Endothelial cell of umbilical vein (primary cell): ENCODE results near the gene METTL26. TPM values are rescaled to one million over a fixed set of nuclear protein-coding genes. Genes with fewer than 3 reads are reported as not detected.

Source experiments
- BruUV-seq: library from RNA; stranded (reverse); fragments of 400-500 nt; replicated peaks from 2 replicates; lab custom pipeline; 2021; lab: Mats Ljungman, UMichigan
- CTCF ChIA-PET: fragments of 300-600, 350-600 bp; sonication (Branson Sonifier 250); formaldehyde crosslinking; loops from one replicate; lab custom pipeline; 2021; ENCODE audit warnings: antibody characterized with exemption, inconsistent platforms; lab: Charles Lee
- POLR2A ChIA-PET: fragments of 300-600, 350-600 bp; sonication (Branson Sonifier 250); formaldehyde crosslinking; loops from one replicate; lab custom pipeline; 2021; ENCODE audit warnings: antibody characterized with exemption, inconsistent platforms; lab: Charles Lee
- DNase-seq: peaks from one replicate; pipeline ENCODE4 v3.0.0-alpha.2; 2011; ENCODE audit warnings: low read depth, low spot score
- FAIRE-seq: peaks from 2 replicates; lab custom pipeline; 2011; peaks lifted over from hg19 to GRCh38; lab: Jason Lieb, UNC
- H2AFZ ChIP-seq: 2 replicates; pipeline ENCODE4 v1.6.0; 2012; ENCODE audit warnings: low read depth, low read length, control low read depth, inconsistent platforms
- H3K27ac ChIP-seq: 2 replicates; pipeline ENCODE4 v1.5.1; 2011; ENCODE audit warnings: low read depth, mild to moderate bottlenecking, control low read depth, low read length, moderate library complexity; ENCODE audit not compliant: insufficient read depth
- H3K27me3 ChIP-seq, 2 experiments: 2 replicates each; pipeline versions ENCODE4 v1.6.0 to v1.6.1; 2011; ENCODE audit warnings: low read length in 2 of 2, mixed read lengths in 1 of 2; ENCODE audit not compliant: control insufficient read depth in 2 of 2, insufficient read depth in 2 of 2
- H3K36me3 ChIP-seq, 2 experiments: 2 replicates in 1 of 2; 3 replicates in 1 of 2; pipeline ENCODE4 v1.5.1; 2011; ENCODE audit warnings: low read length in 2 of 2, mild to moderate bottlenecking in 1 of 2, moderate library complexity in 1 of 2; ENCODE audit not compliant: control insufficient read depth in 2 of 2, insufficient read depth in 2 of 2; ENCODE audit errors: extremely low read depth in 1 of 2
- H3K4me1 ChIP-seq: 3 replicates; pipeline ENCODE4 v1.5.1; 2011; ENCODE audit warnings: mild to moderate bottlenecking, low read length; ENCODE audit not compliant: control insufficient read depth, insufficient read depth; ENCODE audit errors: extremely low read depth
- H3K4me2 ChIP-seq: 2 replicates; pipeline ENCODE4 v1.6.1; 2011; ENCODE audit warnings: low read length, control low read depth, mixed read lengths; ENCODE audit not compliant: insufficient read depth
- H3K4me3 ChIP-seq, 3 experiments: fragments of 200-600 bp in 1 of 3; sonication (generic), shearing (Covaris generic) in 1 of 3; replicated peaks in 1 of 3; 2 replicates each; pipeline ENCODE4 v1.5.1; 2011 to 2016; ENCODE audit warnings: control low read depth in 3 of 3, low read length in 3 of 3, mild to moderate bottlenecking in 2 of 3, inconsistent platforms in 1 of 3, low read depth in 1 of 3, moderate library complexity in 1 of 3; ENCODE audit not compliant: insufficient read depth in 1 of 3
- H3K79me2 ChIP-seq: 2 replicates; pipeline ENCODE4 v1.6.0; 2012; ENCODE audit warnings: low read length, inconsistent platforms; ENCODE audit not compliant: control insufficient read depth, insufficient read depth
- H3K9ac ChIP-seq: replicated peaks from 2 replicates; pipeline ENCODE3; 2011; ENCODE audit warnings: low read length, control low read depth; ENCODE audit not compliant: insufficient read depth; ENCODE audit errors: extremely low read depth
- H3K9me1 ChIP-seq: replicated peaks from 3 replicates; pipeline ENCODE4 v1.6.0; 2011; ENCODE audit warnings: mild to moderate bottlenecking, low read length; ENCODE audit not compliant: control insufficient read depth, insufficient read depth; ENCODE audit errors: extremely low read depth
- H3K9me3 ChIP-seq: replicated peaks from 2 replicates; pipeline ENCODE4 v1.5.1; 2012; ENCODE audit warnings: low read length, inconsistent platforms; ENCODE audit not compliant: control insufficient read depth, insufficient read depth
- H4K20me1 ChIP-seq: replicated peaks from 2 replicates; pipeline ENCODE3; 2011; ENCODE audit warnings: mild to moderate bottlenecking, low read length; ENCODE audit not compliant: control insufficient read depth, insufficient read depth; ENCODE audit errors: extremely low read depth
- EZH2 ChIP-seq: IDR thresholded peaks from 2 replicates; pipeline ENCODE4 v1.6.1; 2012; ENCODE audit warnings: borderline replicate concordance, low read depth, mild to moderate bottlenecking, moderate library complexity, low read length, inconsistent platforms; ENCODE audit not compliant: severe bottlenecking
- FOS ChIP-seq: IDR thresholded peaks from 2 replicates; pipeline ENCODE4 v1.6.1; 2011; ENCODE audit warnings: mild to moderate bottlenecking, low read length, moderate library complexity, borderline replicate concordance; ENCODE audit not compliant: insufficient read depth
- GATA2 ChIP-seq: IDR thresholded peaks from 2 replicates; pipeline ENCODE4 v1.7.0; 2011; ENCODE audit warnings: low read depth, mild to moderate bottlenecking, moderate library complexity, mixed read lengths, low read length; ENCODE audit not compliant: insufficient read length, insufficient read depth
- JUN ChIP-seq: IDR thresholded peaks from 2 replicates; pipeline ENCODE4 v1.6.1; 2011; ENCODE audit warnings: borderline replicate concordance, low read depth; ENCODE audit not compliant: insufficient read length, insufficient read depth
- MYC ChIP-seq: IDR thresholded peaks from one replicate; pipeline ENCODE4 v1.6.1; 2011; ENCODE audit warnings: mild to moderate bottlenecking, low read depth, low read length
- POLR2A ChIP-seq: IDR thresholded peaks from 2 replicates; pipeline ENCODE4 v1.6.1; 2012; ENCODE audit warnings: low read depth, mild to moderate bottlenecking, control low read depth, low read length
- POLR2AphosphoS5 ChIP-seq: IDR thresholded peaks from 2 replicates; pipeline ENCODE4 v1.6.1; 2012; ENCODE audit warnings: low read depth, mild to moderate bottlenecking, control low read depth, low read length, moderate library complexity; ENCODE audit not compliant: insufficient read depth
- dilution Hi-C: fragments of 300-500 bp; cut with MboI; formaldehyde crosslinking; loops from one replicate; pipeline ENCODE4 v1.15.0; 2019; ENCODE audit warnings: low sequenced_read_pairs; ENCODE audit not compliant: extremely low pct_ligation_motif_present
- intact Hi-C: fragments of 100-400 bp; cut with micrococcal nuclease; formaldehyde crosslinking; loops from one replicate; pipeline ENCODE4 v1.10.0; 2022
- polyA plus RNA-seq, 4 experiments: library from polyadenylated mRNA; depleted of rRNA in 3 of 4; stranded (reverse) in 3 of 4; unstranded in 1 of 4; fragments of >200 nt; gene quantifications; 2 replicates each; pipeline versions ENCODE4 v1.2.1 to v1.2.3, GENCODE V29; 2011 to 2012; ENCODE audit warnings: missing spikeins in 1 of 4
- total RNA-seq: library from RNA; stranded (reverse); gene quantifications from 2 replicates; pipeline ENCODE4 v1.2.3, GENCODE V29; 2021
- TF ChIP-seq, protein P1 (sequence below), 2 donors: IDR thresholded peaks; 1 replicate in 1 of 2; 2 replicates in 1 of 2; pipeline ENCODE4 v1.5.1; 2011; ENCODE audit warnings: low read length in 2 of 2, mild to moderate bottlenecking in 2 of 2, moderate library complexity in 2 of 2, control low read depth in 1 of 2, inconsistent platforms in 1 of 2, low read depth in 1 of 2; ENCODE audit not compliant: insufficient read depth in 1 of 2; ENCODE audit errors: extremely low read depth in 1 of 2
- TF ChIP-seq, protein P2 (sequence below): IDR thresholded peaks from 2 replicates; pipeline ENCODE4 v1.6.1; 2011; ENCODE audit not compliant: insufficient read depth, insufficient read length

Gene METTL26
- total and polyA plus RNA-seq, 2 donors (not counting 3 experiments of a cell fraction or from before 2014, with no cell fraction given): 114 to 138 TPM

DNA sequence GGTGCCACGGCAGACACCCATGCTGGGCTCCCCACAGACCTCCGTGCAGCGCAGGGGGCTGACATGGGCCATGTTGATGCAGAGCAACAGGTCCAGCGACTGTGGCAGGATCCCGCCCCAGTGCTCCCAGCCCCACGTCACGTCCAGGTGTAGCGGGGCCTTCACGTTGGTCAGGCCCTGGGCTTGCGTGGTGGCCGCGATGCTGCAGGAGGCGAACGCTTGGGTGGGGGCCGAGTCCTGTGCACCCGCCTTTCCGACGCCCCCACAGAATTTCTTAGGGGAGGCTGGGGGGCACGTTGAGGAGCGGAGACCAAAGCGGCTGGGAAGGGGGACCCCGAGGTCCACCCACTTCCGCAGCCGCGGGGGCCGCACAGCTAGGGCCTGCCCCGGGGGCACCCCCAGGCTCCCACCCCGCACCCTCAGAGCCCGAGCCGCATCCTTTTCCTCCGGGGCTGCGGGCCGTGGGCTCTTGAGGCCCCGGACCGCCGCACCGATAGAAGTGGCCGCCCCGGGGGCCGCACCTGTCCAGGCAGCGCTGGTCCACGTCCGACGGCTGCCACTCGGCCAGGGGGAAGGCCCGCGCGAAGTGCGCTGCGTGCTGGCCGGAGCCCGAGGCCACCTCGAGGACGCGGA, 416 bp downstream of the METTL26 start:
- intact Hi-C loops (loop anchor here (1.0 kb wide), 1 partner anchor 46 kb away; no protein-coding TSS in a partner anchor), dilution Hi-C loops (no loop called here)

More for the DNA sequence above, 416 bp downstream of the METTL26 start:
- DNase-seq (no peak), FAIRE-seq (no peak)
- ChIA-PET CTCF (interaction anchor here (0.7 to 1.7 kb wide), 9 partner anchors 9 to 56 kb away, joined by 3 to 8 read pairs (median 4); partner anchors contain the start of gene RAB40C), POLR2A (interaction anchor here (1.6 kb wide), 1 partner anchor 9 kb away, joined by 4 read pairs; no protein-coding TSS in a partner anchor)
- H3K79me2 ChIP-seq: peaks cover 8% of the 10 kb centered on the region
- peak overlapping the region; percentile 48 for H3K4me2 ChIP-seq
- H3K9ac ChIP-seq: peak overlapping the region; percentile 66
- H3K4me3 ChIP-seq: peak overlapping the region; percentile 37 to 82 (median 61)
- peaks cover 4% of the 10 kb centered on the region for H3K4me1 ChIP-seq
- no peaks in the 10 kb centered on the region for H3K27me3 ChIP-seq
- no peaks in the 10 kb centered on the region for H4K20me1 ChIP-seq
- peak overlapping the region; percentile 25 for H2AFZ ChIP-seq
- BruUV-seq: no TSS peak
- no peaks in the 10 kb centered on the region for H3K36me3 ChIP-seq
- H3K9me1 ChIP-seq: no peaks in the 10 kb centered on the region
- TF ChIP-seq JUN (no peak), POLR2A (no peak), FOS (no peak), MYC (no peak), GATA2 (no peak), POLR2AphosphoS5 (no peak), EZH2 (no peak)
- TF ChIP-seq, protein P1, sequence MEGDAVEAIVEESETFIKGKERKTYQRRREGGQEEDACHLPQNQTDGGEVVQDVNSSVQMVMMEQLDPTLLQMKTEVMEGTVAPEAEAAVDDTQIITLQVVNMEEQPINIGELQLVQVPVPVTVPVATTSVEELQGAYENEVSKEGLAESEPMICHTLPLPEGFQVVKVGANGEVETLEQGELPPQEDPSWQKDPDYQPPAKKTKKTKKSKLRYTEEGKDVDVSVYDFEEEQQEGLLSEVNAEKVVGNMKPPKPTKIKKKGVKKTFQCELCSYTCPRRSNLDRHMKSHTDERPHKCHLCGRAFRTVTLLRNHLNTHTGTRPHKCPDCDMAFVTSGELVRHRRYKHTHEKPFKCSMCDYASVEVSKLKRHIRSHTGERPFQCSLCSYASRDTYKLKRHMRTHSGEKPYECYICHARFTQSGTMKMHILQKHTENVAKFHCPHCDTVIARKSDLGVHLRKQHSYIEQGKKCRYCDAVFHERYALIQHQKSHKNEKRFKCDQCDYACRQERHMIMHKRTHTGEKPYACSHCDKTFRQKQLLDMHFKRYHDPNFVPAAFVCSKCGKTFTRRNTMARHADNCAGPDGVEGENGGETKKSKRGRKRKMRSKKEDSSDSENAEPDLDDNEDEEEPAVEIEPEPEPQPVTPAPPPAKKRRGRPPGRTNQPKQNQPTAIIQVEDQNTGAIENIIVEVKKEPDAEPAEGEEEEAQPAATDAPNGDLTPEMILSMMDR (IDR thresholded peaks at IDR 0.05; ENCODE audit: extremely low read depth in 1 of 2, insufficient read depth in 1 of 2, low read depth in 1 of 2, low read length in 2 of 2): no peak
- TF ChIP-seq, protein P2, sequence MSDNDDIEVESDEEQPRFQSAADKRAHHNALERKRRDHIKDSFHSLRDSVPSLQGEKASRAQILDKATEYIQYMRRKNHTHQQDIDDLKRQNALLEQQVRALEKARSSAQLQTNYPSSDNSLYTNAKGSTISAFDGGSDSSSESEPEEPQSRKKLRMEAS: no peak
- H3K27ac ChIP-seq: no peak overlapping the region
- no peaks in the 10 kb centered on the region for H3K9me3 ChIP-seq
